GM20000 (cell line): Measurements from ENCODE around the gene SESTD1.
"Not testable (repeated sequence)": the region's sequence is repeated elsewhere in the genome, so short reads cannot be mapped to it uniquely, and the experiment has no call there.

ENCODE experiments used
- DNase-seq: peaks from one replicate; pipeline ENCODE4 v3.0.0; 2012; ENCODE audit warnings: low spot score
- CTCF ChIP-seq: IDR thresholded peaks from 2 replicates; pipeline ENCODE4 v1.5.1; 2012; ENCODE audit warnings: mild to moderate bottlenecking, control low read depth; ENCODE audit errors: extremely low read depth, missing control alignments

SESTD1 gene

GRCh38 chr2:179218848-179219594 is 45.6 kb downstream of the SESTD1 start:
- peak; percentile 53 for DNase-seq
- peak; percentile 89 for TF ChIP-seq CTCF

GRCh38 chr2:179214671-179215070 is 50.0 kb downstream of the SESTD1 start:
- not testable (repeated sequence) for DNase-seq

GRCh38 chr2:179211355-179211754 is 53.3 kb downstream of the SESTD1 start:
- TF ChIP-seq CTCF, result no peak
- DNase-seq, result no peak

GRCh38 chr2:179208277-179208676 is 56.4 kb downstream of the SESTD1 start:
- not testable (repeated sequence) for DNase-seq

GRCh38 chr2:179207047-179207446 is 57.6 kb downstream of the SESTD1 start:
- DNase-seq, result no peak
- no peak for TF ChIP-seq CTCF

- DNase-seq, result no peak
Measured at GRCh38 chr2:179201869-179202268, 62.8 kb downstream of the SESTD1 start.

GRCh38 chr2:179195926-179196590 is 68.6 kb downstream of the SESTD1 start:
- DNase-seq, result not testable (repeated sequence)

More at GRCh38 chr2:179201869-179202268, 62.8 kb downstream of the SESTD1 start:
- no peak for TF ChIP-seq CTCF

- no peak for DNase-seq
- TF ChIP-seq CTCF, result no peak
Measured at GRCh38 chr2:179195141-179195540, 69.5 kb downstream of the SESTD1 start.

- no peak for TF ChIP-seq CTCF
Measured at GRCh38 chr2:179193759-179194394, 70.8 kb downstream of the SESTD1 start.

More at GRCh38 chr2:179193759-179194394, 70.8 kb downstream of the SESTD1 start:
- DNase-seq, result no peak
